H1 (cell line): Measurements from ENCODE around the gene MTIF3.

Experiments used
- CBX5 ChIP-seq: fragments of 300-800, 300-1000 bp; sonication (generic); IDR thresholded peaks from 2 replicates; pipeline ENCODE4 v1.7.1; 2016; ENCODE audit warnings: antibody characterized with exemption, low read length, low read depth
- CEBPB ChIP-seq: IDR thresholded peaks from 2 replicates; pipeline ENCODE4 v1.6.1; 2012; ENCODE audit warnings: low read depth, low read length
- EGR1 ChIP-seq: IDR thresholded peaks from 2 replicates; pipeline ENCODE4 v1.6.1; 2011; ENCODE audit warnings: low read depth, low read length, borderline replicate concordance
- KDM1A ChIP-seq: fragments of 200-600, 300-600 bp; sonication (generic); IDR thresholded peaks from 2 replicates; pipeline ENCODE4 v1.7.1; 2016; ENCODE audit warnings: mild to moderate bottlenecking, low read length, borderline replicate concordance
- POLR2A ChIP-seq, 2 experiments: IDR thresholded peaks; 1 replicate in 1 of 2; 2 replicates in 1 of 2; pipeline ENCODE4 v1.6.1; 2011; ENCODE audit warnings: low read depth in 2 of 2, low read length in 2 of 2, mild to moderate bottlenecking in 2 of 2; ENCODE audit errors: control extremely low read depth in 1 of 2
- POLR2AphosphoS5 ChIP-seq: IDR thresholded peaks from 2 replicates; pipeline ENCODE4 v1.6.1; 2011; ENCODE audit warnings: low read depth, low read length
- RAD21 ChIP-seq, 2 experiments: IDR thresholded peaks in 1 of 2; conservative IDR thresholded peaks in 1 of 2; 2 replicates each; pipeline ENCODE4 v1.6.1; 2011; ENCODE audit warnings: low read depth in 2 of 2, low read length in 2 of 2, improper control_type of control experiment in 1 of 2, inconsistent platforms in 1 of 2, mild to moderate bottlenecking in 1 of 2, moderate library complexity in 1 of 2
- RNF2 ChIP-seq: fragments of 200-900, 300-1000 bp; sonication (generic); IDR thresholded peaks from 2 replicates; pipeline ENCODE4 v1.7.1; 2016; ENCODE audit warnings: borderline replicate concordance, low read depth, mild to moderate bottlenecking, antibody characterized with exemption, low read length; ENCODE audit not compliant: poor library complexity, severe bottlenecking; ENCODE audit errors: missing control alignments
- SP1 ChIP-seq: IDR thresholded peaks from 2 replicates; pipeline ENCODE4 v1.6.1; 2011; ENCODE audit warnings: low read depth, low read length
- TAF7 ChIP-seq: optimal IDR thresholded peaks from 2 replicates; pipeline ENCODE3; 2011; ENCODE audit warnings: low read depth, mild to moderate bottlenecking, inconsistent platforms, low read length, moderate library complexity, borderline replicate concordance
- ZNF274 ChIP-seq: IDR thresholded peaks from 2 replicates; pipeline ENCODE4 v1.7.0; 2012; ENCODE audit warnings: low read length, borderline replicate concordance; ENCODE audit errors: extremely low read depth
- TF ChIP-seq, protein P1 (sequence below), 3 experiments: IDR thresholded peaks; 1 replicate in 2 of 3; 2 replicates in 1 of 3; pipeline versions ENCODE4 v1.5.1 to v1.6.1; 2011; ENCODE audit warnings: low read length in 3 of 3, mild to moderate bottlenecking in 3 of 3, inconsistent platforms in 2 of 3, low read depth in 1 of 3, moderate library complexity in 1 of 3; ENCODE audit not compliant: insufficient read depth in 1 of 3; ENCODE audit errors: control extremely low read depth in 1 of 3
- TF ChIP-seq, protein P2 (sequence below): IDR thresholded peaks from 2 replicates; pipeline ENCODE4 v1.6.1; 2011; ENCODE audit warnings: low read depth, mild to moderate bottlenecking, low read length; ENCODE audit not compliant: insufficient read depth
- TF ChIP-seq, protein P3 (sequence below): IDR thresholded peaks from 2 replicates; pipeline ENCODE4 v1.6.1; 2011; ENCODE audit warnings: low read length, improper control_type of control experiment

DNA sequence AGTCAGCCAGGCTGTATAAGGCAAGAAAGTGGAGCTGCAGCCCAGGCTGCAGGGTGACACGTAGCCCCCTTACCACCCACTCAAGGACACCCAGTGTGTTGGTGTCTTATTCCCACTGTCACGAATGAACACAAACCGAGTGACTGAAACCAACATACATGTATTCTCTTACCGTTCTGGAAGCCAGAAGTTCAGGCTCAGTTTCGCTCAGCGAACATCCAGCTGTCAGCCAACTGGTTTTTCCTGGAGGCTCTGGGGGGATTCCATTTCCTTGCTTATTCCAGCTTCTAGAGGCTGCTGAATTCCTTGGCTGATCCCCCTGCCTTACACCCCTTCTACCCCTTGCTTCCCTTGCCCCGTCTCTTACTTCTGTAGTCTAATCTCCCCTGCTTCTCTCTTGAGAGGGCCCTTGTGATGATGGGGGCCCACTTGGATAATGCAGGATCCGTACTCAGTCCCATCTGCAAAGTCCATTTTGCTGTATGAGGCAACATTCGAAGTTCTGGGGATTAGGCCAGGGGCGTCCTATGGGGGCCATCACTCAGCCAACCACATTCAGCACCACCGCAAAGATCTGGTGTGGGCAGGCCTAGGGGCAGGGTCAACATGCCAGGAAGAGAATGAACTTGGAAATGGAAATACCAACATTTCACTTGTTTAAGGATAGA is 47.3 kb upstream of the MTIF3 start:
- no peak for TF ChIP-seq RNF2
- TF ChIP-seq, protein P1, sequence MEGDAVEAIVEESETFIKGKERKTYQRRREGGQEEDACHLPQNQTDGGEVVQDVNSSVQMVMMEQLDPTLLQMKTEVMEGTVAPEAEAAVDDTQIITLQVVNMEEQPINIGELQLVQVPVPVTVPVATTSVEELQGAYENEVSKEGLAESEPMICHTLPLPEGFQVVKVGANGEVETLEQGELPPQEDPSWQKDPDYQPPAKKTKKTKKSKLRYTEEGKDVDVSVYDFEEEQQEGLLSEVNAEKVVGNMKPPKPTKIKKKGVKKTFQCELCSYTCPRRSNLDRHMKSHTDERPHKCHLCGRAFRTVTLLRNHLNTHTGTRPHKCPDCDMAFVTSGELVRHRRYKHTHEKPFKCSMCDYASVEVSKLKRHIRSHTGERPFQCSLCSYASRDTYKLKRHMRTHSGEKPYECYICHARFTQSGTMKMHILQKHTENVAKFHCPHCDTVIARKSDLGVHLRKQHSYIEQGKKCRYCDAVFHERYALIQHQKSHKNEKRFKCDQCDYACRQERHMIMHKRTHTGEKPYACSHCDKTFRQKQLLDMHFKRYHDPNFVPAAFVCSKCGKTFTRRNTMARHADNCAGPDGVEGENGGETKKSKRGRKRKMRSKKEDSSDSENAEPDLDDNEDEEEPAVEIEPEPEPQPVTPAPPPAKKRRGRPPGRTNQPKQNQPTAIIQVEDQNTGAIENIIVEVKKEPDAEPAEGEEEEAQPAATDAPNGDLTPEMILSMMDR (IDR thresholded peaks at IDR 0.05; ENCODE audit: control extremely low read depth in 1 of 3, insufficient read depth in 1 of 3, low read depth in 1 of 3, low read length in 3 of 3) = no peak
- no peak for TF ChIP-seq POLR2A (IDR thresholded peaks at IDR 0.05; ENCODE audit: control extremely low read depth in 1 of 2, low read depth in 2 of 2, low read length in 2 of 2)
- no peak for TF ChIP-seq EGR1
- no peak for TF ChIP-seq TAF7
- TF ChIP-seq SP1 = no peak
- TF ChIP-seq KDM1A = no peak
- TF ChIP-seq CBX5 = no peak
- TF ChIP-seq, protein P2, sequence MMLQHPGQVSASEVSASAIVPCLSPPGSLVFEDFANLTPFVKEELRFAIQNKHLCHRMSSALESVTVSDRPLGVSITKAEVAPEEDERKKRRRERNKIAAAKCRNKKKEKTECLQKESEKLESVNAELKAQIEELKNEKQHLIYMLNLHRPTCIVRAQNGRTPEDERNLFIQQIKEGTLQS = no peak
- no peak for TF ChIP-seq ZNF274
- TF ChIP-seq POLR2AphosphoS5 = no peak
- TF ChIP-seq RAD21 (IDR thresholded peaks at IDR 0.05 in 1 of 2, conservative IDR thresholded peaks at IDR 0.05 in 1 of 2; ENCODE audit: low read depth in 2 of 2, low read length in 2 of 2) = no peak
- TF ChIP-seq CEBPB = no peak
- TF ChIP-seq, protein P3, sequence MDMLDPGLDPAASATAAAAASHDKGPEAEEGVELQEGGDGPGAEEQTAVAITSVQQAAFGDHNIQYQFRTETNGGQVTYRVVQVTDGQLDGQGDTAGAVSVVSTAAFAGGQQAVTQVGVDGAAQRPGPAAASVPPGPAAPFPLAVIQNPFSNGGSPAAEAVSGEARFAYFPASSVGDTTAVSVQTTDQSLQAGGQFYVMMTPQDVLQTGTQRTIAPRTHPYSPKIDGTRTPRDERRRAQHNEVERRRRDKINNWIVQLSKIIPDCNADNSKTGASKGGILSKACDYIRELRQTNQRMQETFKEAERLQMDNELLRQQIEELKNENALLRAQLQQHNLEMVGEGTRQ = no peak
